B cell (primary cell): ENCODE measurements around the gene HTR3A. TPM values are rescaled to one million over a fixed set of nuclear protein-coding genes. Genes with fewer than 3 reads are reported as not detected.

Source experiments
- ATAC-seq: fragments of 200-7000 bp; cut with Tn5 transposase; one replicate; pipeline ENCODE4 v1.10.0; 2021; ENCODE audit warnings: low read depth, mild to moderate bottlenecking, moderate number of reproducible peaks, moderate library complexity
- CTCF ChIA-PET: fragments of 350-600 bp; sonication (Branson Sonifier 250); formaldehyde crosslinking; loops from one replicate; lab custom pipeline; 2021; ENCODE audit warnings: antibody characterized with exemption, inconsistent platforms; lab: Charles Lee
- POLR2A ChIA-PET: fragments of 350-600 bp; sonication (Branson Sonifier 250); formaldehyde crosslinking; loops from one replicate; lab custom pipeline; 2021; ENCODE audit warnings: antibody characterized with exemption; lab: Charles Lee
- DNase-seq: peaks from one replicate; pipeline ENCODE4 v3.0.0; 2013
- H2AFZ ChIP-seq: 2 replicates; pipeline ENCODE4 v1.6.1; 2012; ENCODE audit warnings: mild to moderate bottlenecking, low read depth, low read length; ENCODE audit not compliant: insufficient read depth, poor library complexity, severe bottlenecking
- H3K27ac ChIP-seq, 2 donors: 1 replicate in 1 of 2; 2 replicates in 1 of 2; pipeline ENCODE4 v1.5.1; 2012 to 2013; ENCODE audit warnings: low read length in 2 of 2, mild to moderate bottlenecking in 2 of 2, moderate library complexity in 1 of 2
- H3K27me3 ChIP-seq, 4 experiments: fragments of 200-600 bp in 1 of 4; sonication (generic) in 1 of 4; replicated peaks in 1 of 4; 1 replicate in 2 of 4; 2 replicates in 2 of 4; pipeline versions ENCODE4 v1.6.1 to v1.7.0; 2013 to 2016; ENCODE audit warnings: low read length in 3 of 4, mild to moderate bottlenecking in 2 of 4, mixed read lengths in 1 of 4, moderate library complexity in 1 of 4; ENCODE audit not compliant: insufficient read depth in 4 of 4, control insufficient read depth in 3 of 4; ENCODE audit errors: control extremely low read depth in 1 of 4
- H3K36me3 ChIP-seq, 2 experiments: replicated peaks in 1 of 2; 1 replicate in 1 of 2; 2 replicates in 1 of 2; pipeline versions ENCODE4 v1.6.1 to v1.7.1; 2013; ENCODE audit warnings: low read length in 1 of 2; ENCODE audit not compliant: insufficient read depth in 2 of 2, control insufficient read depth in 1 of 2; ENCODE audit errors: control extremely low read depth in 1 of 2, extremely low read depth in 1 of 2
- H3K4me1 ChIP-seq, 2 donors: fragments of 200-600 bp in 1 of 2; sonication (generic) in 1 of 2; 1 replicate in 1 of 2; 2 replicates in 1 of 2; pipeline versions ENCODE4 v1.5.1 to v1.6.1; 2013 to 2017; ENCODE audit warnings: low read length in 2 of 2; ENCODE audit not compliant: control insufficient read depth in 2 of 2, insufficient read depth in 2 of 2
- H3K4me2 ChIP-seq: replicated peaks from 2 replicates; pipeline ENCODE3; 2012; ENCODE audit warnings: mild to moderate bottlenecking, low read depth, low read length; ENCODE audit not compliant: poor library complexity, severe bottlenecking
- H3K4me3 ChIP-seq, 5 experiments: fragments of 200-600 bp in 1 of 5; sonication (generic) in 1 of 5; 1 replicate in 3 of 5; 2 replicates in 2 of 5; pipeline versions ENCODE4 v1.5.1 to v1.7.0; 2011 to 2016; ENCODE audit warnings: low read length in 4 of 5, mild to moderate bottlenecking in 4 of 5, low read depth in 2 of 5, control low read depth in 1 of 5, moderate library complexity in 1 of 5; ENCODE audit not compliant: insufficient read depth in 1 of 5; ENCODE audit errors: control extremely low read depth in 1 of 5, extremely low read depth in 1 of 5
- H3K79me2 ChIP-seq: fragments of 200-600 bp; sonication (generic); one replicate; pipeline ENCODE4 v1.6.0; 2016; ENCODE audit warnings: low read length; ENCODE audit not compliant: control insufficient read depth, insufficient read depth
- H3K9ac ChIP-seq: fragments of 200-600 bp; sonication (generic); 2 replicates; pipeline ENCODE4 v1.6.1; 2017; ENCODE audit warnings: mild to moderate bottlenecking, low read length, moderate library complexity
- H3K9me3 ChIP-seq, 3 donors: one replicate each; pipeline versions ENCODE4 v1.6.1 to v1.7.1; 2013; ENCODE audit warnings: low read length in 2 of 3; ENCODE audit not compliant: control insufficient read depth in 2 of 3, insufficient read depth in 1 of 3; ENCODE audit errors: control extremely low read depth in 1 of 3
- H4K20me1 ChIP-seq: 2 replicates; pipeline ENCODE4 v1.6.0; 2012; ENCODE audit warnings: mild to moderate bottlenecking, low read length; ENCODE audit not compliant: insufficient read depth, control insufficient read depth, poor library complexity, severe bottlenecking
- H3K27ac Mint-ChIP-seq: one replicate; pipeline ENCODE4 v1.8.0; 2021; ENCODE audit warnings: mixed read lengths
- H3K27me3 Mint-ChIP-seq: one replicate; pipeline ENCODE4 v1.8.0; 2021; ENCODE audit warnings: mixed read lengths
- H3K4me1 Mint-ChIP-seq: one replicate; pipeline ENCODE4 v1.8.0; 2021; ENCODE audit warnings: mixed read lengths
- H3K4me3 Mint-ChIP-seq: one replicate; pipeline ENCODE4 v1.8.0; 2021; ENCODE audit warnings: mixed read lengths
- H3K9me3 Mint-ChIP-seq: one replicate; pipeline ENCODE4 v1.8.0; 2022; ENCODE audit warnings: mixed read lengths; ENCODE audit not compliant: insufficient read depth
- CTCF ChIP-seq: fragments of 200-600 bp; IDR thresholded peaks from one replicate; pipeline ENCODE4 v1.8.0; 2022; ENCODE audit warnings: antibody characterized with exemption, mild to moderate bottlenecking
- EZH2 ChIP-seq: IDR thresholded peaks from 2 replicates; pipeline ENCODE4 v1.6.1; 2012; ENCODE audit warnings: borderline replicate concordance, low read depth, mild to moderate bottlenecking, moderate library complexity, low read length; ENCODE audit not compliant: insufficient read depth, poor library complexity, severe bottlenecking
- WGBS: methylation state at CpG from one replicate; pipeline ENCODE4 v1.1.5; 2013; ENCODE audit warnings: missing lambda C conversion rate; ENCODE audit not compliant: insufficient coverage; 5-methylcytosine and 5-hydroxymethylcytosine counted together
- intact Hi-C: fragments of 100-400 bp; cut with micrococcal nuclease; formaldehyde crosslinking; loops from one replicate; pipeline ENCODE4 v1.10.0; 2022
- polyA plus RNA-seq: library from polyadenylated mRNA; depleted of rRNA; stranded (reverse); fragments of >200 nt; gene quantifications from 2 replicates; pipeline ENCODE4 v1.2.3, GENCODE V29; 2012
- total RNA-seq, 2 donors: library from RNA; stranded (reverse); fragments of 120-200 nt in 1 of 2; gene quantifications; 1 replicate in 1 of 2; 2 replicates in 1 of 2; pipeline versions ENCODE4 v1.2.3 to v1.2.4, GENCODE V29; 2013 to 2022

Gene HTR3A
- total and polyA plus RNA-seq, 2 donors (not counting 1 experiment from before 2014, with no cell fraction given), result 8.1 to 16.1 TPM

GRCh38 chr11:114026355-114026754 lies 51.4 kb downstream of the HTR3A start:
- Mint-ChIP-seq H3K4me1 (peaks cover 3% of the 10 kb centered on the region), H3K27me3 (peaks cover 26% of the 10 kb centered on the region), H3K9me3 (no peaks in the 10 kb centered on the region), H3K4me3 (no peak overlapping the region), H3K27ac (no peak overlapping the region)
- Histone ChIP-seq H3K4me3 (no peak overlapping the region), H3K27ac (no peak overlapping the region), H3K9me3 (no peaks in the 10 kb centered on the region), H3K27me3 (peaks cover 0 to 9% (median 4%) of the 10 kb centered on the region in 4 experiments), H3K9ac (no peak overlapping the region), H2AFZ (no peak overlapping the region), H3K36me3 (no peaks in the 10 kb centered on the region), H3K4me2 (no peak overlapping the region), H3K79me2 (no peaks in the 10 kb centered on the region), H3K4me1 (no peaks in the 10 kb centered on the region), H4K20me1 (no peaks in the 10 kb centered on the region)
- POLR2A ChIA-PET, result no interaction called here
- peak; percentile 42 for DNase-seq
- peak; percentile 70 for ATAC-seq
- intact Hi-C loops, result no loop called here
- CTCF ChIA-PET, result interaction anchor here (1.1 to 15.6 kb wide), 5 partner anchors 8 to 235 kb away, joined by 3 to 391 read pairs (median 7); no protein-coding TSS in a partner anchor
- TF ChIP-seq CTCF (no peak), EZH2 (no peak)
- WGBS, result 11% methylated on average over 1 of the region's 1 CpG

- intact Hi-C loops, result no loop called here
- CTCF ChIA-PET, result interaction anchor here (1.1 to 15.6 kb wide), 4 partner anchors 131 to 234 kb away, joined by 3 to 391 read pairs (median 7); no protein-coding TSS in a partner anchor
- H3K4me1 Mint-ChIP-seq, result peaks cover 3% of the 10 kb centered on the region
Measured at GRCh38 chr11:114027391-114027790, 52.5 kb downstream of the HTR3A start.

More at GRCh38 chr11:114027391-114027790, 52.5 kb downstream of the HTR3A start:
- POLR2A ChIA-PET, result no interaction called here
- ATAC-seq, result no peak
- H3K9me3 ChIP-seq, result no peaks in the 10 kb centered on the region
- H3K79me2 ChIP-seq, result no peaks in the 10 kb centered on the region
- DNase-seq, result no peak
- H3K4me3 ChIP-seq, result no peak overlapping the region
- no peaks in the 10 kb centered on the region for H3K36me3 ChIP-seq
- no peaks in the 10 kb centered on the region for H4K20me1 ChIP-seq
- Mint-ChIP-seq H3K27ac (no peak overlapping the region), H3K9me3 (no peaks in the 10 kb centered on the region), H3K27me3 (peaks cover 26% of the 10 kb centered on the region), H3K4me3 (no peak overlapping the region)
- no peak overlapping the region for H3K9ac ChIP-seq
- peaks cover 0 to 9% (median 4%) of the 10 kb centered on the region in 4 experiments for H3K27me3 ChIP-seq
- no peak overlapping the region for H3K4me2 ChIP-seq
- no peaks in the 10 kb centered on the region for H3K4me1 ChIP-seq
- TF ChIP-seq EZH2, result no peak
- TF ChIP-seq CTCF, result no peak
- H3K27ac ChIP-seq, result no peak overlapping the region
- 92% methylated on average over 9 of the region's 11 CpGs for WGBS
- no peak overlapping the region for H2AFZ ChIP-seq
